Glutamatergic neuron (in vitro differentiated cells): Measurements from ENCODE around the gene FBN2. TPM values are rescaled to one million over a fixed set of nuclear protein-coding genes. Genes with fewer than 3 reads are reported as not detected.
"Not testable (repeated sequence)": the region's sequence is repeated elsewhere in the genome, so short reads cannot be mapped to it uniquely, and the experiment has no call there.

ENCODE experiments used
- DNase-seq: peaks from one replicate; pipeline ENCODE4 v3.0.0; 2022
- H3K27ac Mint-ChIP-seq: one replicate; pipeline ENCODE4 v1.8.0; 2020; ENCODE audit warnings: mild to moderate bottlenecking, mixed read lengths, inconsistent platforms; ENCODE audit not compliant: unreplicated experiment
- H3K27me3 Mint-ChIP-seq: one replicate; pipeline ENCODE4 v1.8.0; 2020; ENCODE audit warnings: mild to moderate bottlenecking, moderate library complexity, mixed read lengths, inconsistent platforms; ENCODE audit not compliant: unreplicated experiment
- H3K36me3 Mint-ChIP-seq: one replicate; pipeline ENCODE4 v1.8.0; 2020; ENCODE audit warnings: mild to moderate bottlenecking, mixed read lengths, inconsistent platforms; ENCODE audit not compliant: unreplicated experiment
- H3K4me1 Mint-ChIP-seq: one replicate; pipeline ENCODE4 v1.8.0; 2020; ENCODE audit warnings: mild to moderate bottlenecking, low read depth, mixed read lengths, inconsistent platforms; ENCODE audit not compliant: unreplicated experiment
- H3K4me3 Mint-ChIP-seq: one replicate; pipeline ENCODE4 v1.8.0; 2020; ENCODE audit warnings: mild to moderate bottlenecking, mixed read lengths, inconsistent platforms; ENCODE audit not compliant: unreplicated experiment
- H3K9me3 Mint-ChIP-seq: one replicate; pipeline ENCODE4 v1.8.0; 2020; ENCODE audit warnings: mild to moderate bottlenecking, moderate library complexity, mixed read lengths, inconsistent platforms; ENCODE audit not compliant: unreplicated experiment
- CTCF ChIP-seq: fragments of 200-600 bp; sonication (generic); IDR thresholded peaks from one replicate; pipeline ENCODE4 v1.5.0; 2021; ENCODE audit not compliant: partially characterized antibody, unreplicated experiment
- total RNA-seq: library from RNA; stranded (reverse); fragmentation: NEBNext Ultra II Directional; extraction: Animal tissue kit (Norgen Biotek cat#: 25700); gene quantifications from one replicate; pipeline ENCODE4 v1.2.1, GENCODE V29; 2021; ENCODE audit not compliant: unreplicated experiment

Gene FBN2
- total RNA-seq, 1 donor from 2014 or later, result 0.86 TPM

DNA sequence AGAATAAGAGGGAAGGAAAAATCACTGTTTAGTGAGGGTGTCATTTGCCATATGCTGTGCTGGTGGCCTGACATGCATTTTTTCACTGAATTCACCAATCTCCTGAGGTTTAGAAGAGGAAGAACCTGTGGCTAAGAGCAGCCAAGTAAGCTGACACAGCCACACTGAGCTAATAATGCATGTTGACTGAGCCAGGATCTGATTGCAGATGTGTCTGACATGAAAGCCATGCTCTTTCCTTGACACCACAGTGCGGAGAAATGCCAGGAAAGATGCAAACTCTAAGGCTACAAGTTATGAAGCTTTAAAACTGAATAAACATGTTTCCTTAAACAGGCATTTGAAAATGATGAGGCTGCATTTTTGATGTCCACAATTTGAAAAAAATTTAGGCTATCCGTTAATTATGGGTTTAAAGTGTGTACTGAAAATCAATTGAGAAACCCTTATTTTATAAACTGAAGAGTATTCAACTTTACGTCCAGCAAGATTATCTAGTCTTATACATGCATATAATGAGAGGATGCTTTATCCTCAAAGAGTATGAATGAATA is 208.6 kb downstream of the FBN2 start:
- Mint-ChIP-seq H3K4me3 (no peak overlapping the region), H3K9me3 (no peaks in the 10 kb centered on the region), H3K36me3 (peaks cover 5% of the 10 kb centered on the region)

DNA sequence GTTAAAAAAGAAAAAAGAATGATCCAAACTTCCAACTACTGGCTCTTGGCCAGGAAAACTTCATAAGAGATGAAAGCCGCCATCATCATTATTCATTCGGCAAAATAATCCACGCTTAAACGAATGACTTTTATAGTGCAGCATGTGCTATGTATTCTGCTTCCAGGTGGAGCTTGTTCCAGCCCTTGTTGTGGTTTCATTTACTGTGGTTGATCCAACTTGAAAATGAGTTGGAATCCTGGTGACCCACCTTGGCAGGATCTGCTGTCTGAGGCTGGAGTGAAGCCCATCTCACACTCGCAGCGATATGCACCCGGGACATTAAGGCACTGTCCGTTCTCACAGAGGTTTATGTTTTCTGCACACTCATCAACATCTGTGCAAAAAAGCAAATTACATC is 209.6 kb downstream of the FBN2 start:
- H3K27me3 Mint-ChIP-seq, result no peaks in the 10 kb centered on the region
- TF ChIP-seq CTCF, result no peak
- H3K36me3 Mint-ChIP-seq, result peaks cover 5% of the 10 kb centered on the region
- H3K27ac Mint-ChIP-seq, result no peak overlapping the region
- H3K4me1 Mint-ChIP-seq, result peaks cover 4% of the 10 kb centered on the region
- DNase-seq, result no peak
- no peaks in the 10 kb centered on the region for H3K9me3 Mint-ChIP-seq
- H3K4me3 Mint-ChIP-seq, result no peak overlapping the region

More for the DNA sequence above, 208.6 kb downstream of the FBN2 start:
- H3K27me3 Mint-ChIP-seq, result no peaks in the 10 kb centered on the region
- DNase-seq, result no peak
- no peak overlapping the region for H3K27ac Mint-ChIP-seq
- H3K4me1 Mint-ChIP-seq, result peaks cover 4% of the 10 kb centered on the region
- TF ChIP-seq CTCF, result no peak

GRCh38 chr5:128328007-128328406 is 210.0 kb downstream of the FBN2 start:
- peaks cover 5% of the 10 kb centered on the region for H3K36me3 Mint-ChIP-seq
- TF ChIP-seq CTCF, result no peak
- H3K27me3 Mint-ChIP-seq, result no peaks in the 10 kb centered on the region
- peaks cover 4% of the 10 kb centered on the region for H3K4me1 Mint-ChIP-seq
- H3K27ac Mint-ChIP-seq, result no peak overlapping the region
- no peaks in the 10 kb centered on the region for H3K9me3 Mint-ChIP-seq
- no peak for DNase-seq
- no peak overlapping the region for H3K4me3 Mint-ChIP-seq

DNA sequence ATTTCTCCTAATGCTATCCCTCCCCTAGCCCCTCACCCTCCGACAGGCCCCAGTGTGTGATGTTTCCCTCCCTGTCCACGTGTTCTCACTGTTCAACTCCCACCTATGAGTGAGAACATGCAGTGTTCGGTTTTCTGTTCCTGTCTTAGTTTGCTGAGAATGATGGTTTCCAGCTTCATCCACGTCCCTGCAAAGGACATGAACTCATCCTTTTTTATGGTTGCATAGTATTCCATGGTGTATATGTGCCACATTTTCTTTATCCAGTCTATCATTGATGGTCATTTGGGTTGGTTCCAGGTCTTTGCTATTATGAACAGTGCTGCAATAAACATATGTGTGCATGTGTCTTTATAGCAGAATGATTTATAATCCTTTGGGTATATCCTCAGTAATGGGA is 216.6 kb downstream of the FBN2 start:
- H3K36me3 Mint-ChIP-seq, H3K9me3 Mint-ChIP-seq, H3K27me3 Mint-ChIP-seq, H3K27ac Mint-ChIP-seq, DNase-seq, H3K4me1 Mint-ChIP-seq, H3K4me3 Mint-ChIP-seq: not testable (repeated sequence)

DNA sequence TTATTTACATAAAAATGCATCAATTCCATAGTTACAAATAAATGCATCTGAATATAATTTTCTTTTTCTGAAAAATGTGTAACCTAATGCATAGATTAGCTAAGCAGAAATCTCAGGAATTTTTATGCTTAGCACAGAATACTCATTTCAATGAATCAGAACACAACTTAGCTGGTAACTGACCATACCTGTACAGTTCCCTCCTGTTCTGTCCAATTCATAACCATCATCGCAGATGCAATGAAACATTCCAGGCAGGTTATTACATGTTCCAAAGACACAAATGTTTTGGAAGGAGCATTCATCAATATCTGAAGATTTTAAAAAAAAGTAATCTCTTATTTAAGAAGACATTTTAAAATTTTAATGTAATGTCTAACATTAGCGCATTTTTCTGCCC is 219.4 kb downstream of the FBN2 start:
- no peaks in the 10 kb centered on the region for H3K36me3 Mint-ChIP-seq
- no peak overlapping the region for H3K27ac Mint-ChIP-seq
- no peak for DNase-seq
- no peak for TF ChIP-seq CTCF
- no peaks in the 10 kb centered on the region for H3K4me1 Mint-ChIP-seq
- no peaks in the 10 kb centered on the region for H3K9me3 Mint-ChIP-seq
- no peak overlapping the region for H3K4me3 Mint-ChIP-seq
- H3K27me3 Mint-ChIP-seq, result peaks cover 2% of the 10 kb centered on the region

- Mint-ChIP-seq H3K4me3 (no peak overlapping the region), H3K27ac (no peak overlapping the region), H3K4me1 (no peaks in the 10 kb centered on the region), H3K36me3 (no peaks in the 10 kb centered on the region), H3K9me3 (no peaks in the 10 kb centered on the region), H3K27me3 (peaks cover 2% of the 10 kb centered on the region)
- no peak for DNase-seq
- TF ChIP-seq CTCF, result no peak
These were observed 220.6 kb downstream of the FBN2 start for GRCh38 chr5:128317481-128317880.
